C4-2B (cell line): ENCODE measurements around the gene NOP9.

ENCODE experiments used
- ZFX ChIP-seq: fragments of 450-650 bp; IDR thresholded peaks from 2 replicates; pipeline ENCODE4 v1.6.1; 2017
- TF ChIP-seq, protein P1 (sequence below): fragments of 450-650 bp; conservative IDR thresholded peaks from 2 replicates; pipeline ENCODE4 v1.5.1; 2017; ENCODE audit warnings: mild to moderate bottlenecking

GRCh38 chr14:24311837-24312615 is 12.4 kb downstream of the NOP9 start:
- TF ChIP-seq, protein P1, sequence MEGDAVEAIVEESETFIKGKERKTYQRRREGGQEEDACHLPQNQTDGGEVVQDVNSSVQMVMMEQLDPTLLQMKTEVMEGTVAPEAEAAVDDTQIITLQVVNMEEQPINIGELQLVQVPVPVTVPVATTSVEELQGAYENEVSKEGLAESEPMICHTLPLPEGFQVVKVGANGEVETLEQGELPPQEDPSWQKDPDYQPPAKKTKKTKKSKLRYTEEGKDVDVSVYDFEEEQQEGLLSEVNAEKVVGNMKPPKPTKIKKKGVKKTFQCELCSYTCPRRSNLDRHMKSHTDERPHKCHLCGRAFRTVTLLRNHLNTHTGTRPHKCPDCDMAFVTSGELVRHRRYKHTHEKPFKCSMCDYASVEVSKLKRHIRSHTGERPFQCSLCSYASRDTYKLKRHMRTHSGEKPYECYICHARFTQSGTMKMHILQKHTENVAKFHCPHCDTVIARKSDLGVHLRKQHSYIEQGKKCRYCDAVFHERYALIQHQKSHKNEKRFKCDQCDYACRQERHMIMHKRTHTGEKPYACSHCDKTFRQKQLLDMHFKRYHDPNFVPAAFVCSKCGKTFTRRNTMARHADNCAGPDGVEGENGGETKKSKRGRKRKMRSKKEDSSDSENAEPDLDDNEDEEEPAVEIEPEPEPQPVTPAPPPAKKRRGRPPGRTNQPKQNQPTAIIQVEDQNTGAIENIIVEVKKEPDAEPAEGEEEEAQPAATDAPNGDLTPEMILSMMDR, result no peak
- TF ChIP-seq ZFX, result no peak
